Measurements from ENCODE around the gene SURF4. TPM values are rescaled to one million over a fixed set of nuclear protein-coding genes. Genes with fewer than 3 reads are reported as not detected.

SURF4 gene
- polyA plus RNA-seq, 1 experiment, result 401 TPM

GRCh38 chr9:133362359-133363044, 13.4 kb downstream of the SURF4 start:
- Histone ChIP-seq H3K36me3 (ENCODE audit: control insufficient read depth, insufficient read depth, low read length) (peaks cover 43% of the 10 kb centered on the region), H3K4me3 (ENCODE audit: low read depth, low read length) (no peak overlapping the region), H3K27me3 (ENCODE audit: control insufficient read depth, insufficient read depth, low read length) (no peaks in the 10 kb centered on the region)
- ChIA-PET POLR2A (no interaction called here), CTCF (interaction anchor here (0.6 to 1.9 kb wide), 3 partner anchors 33 to 181 kb away, joined by 3 to 5 read pairs (median 4); no protein-coding TSS in a partner anchor)
- TF ChIP-seq CTCF (IDR thresholded peaks at IDR 0.05; ENCODE audit: insufficient read depth, low read depth, low read length), result no peak
- no peak for DNase-seq (ENCODE audit: low read depth)

DNA sequence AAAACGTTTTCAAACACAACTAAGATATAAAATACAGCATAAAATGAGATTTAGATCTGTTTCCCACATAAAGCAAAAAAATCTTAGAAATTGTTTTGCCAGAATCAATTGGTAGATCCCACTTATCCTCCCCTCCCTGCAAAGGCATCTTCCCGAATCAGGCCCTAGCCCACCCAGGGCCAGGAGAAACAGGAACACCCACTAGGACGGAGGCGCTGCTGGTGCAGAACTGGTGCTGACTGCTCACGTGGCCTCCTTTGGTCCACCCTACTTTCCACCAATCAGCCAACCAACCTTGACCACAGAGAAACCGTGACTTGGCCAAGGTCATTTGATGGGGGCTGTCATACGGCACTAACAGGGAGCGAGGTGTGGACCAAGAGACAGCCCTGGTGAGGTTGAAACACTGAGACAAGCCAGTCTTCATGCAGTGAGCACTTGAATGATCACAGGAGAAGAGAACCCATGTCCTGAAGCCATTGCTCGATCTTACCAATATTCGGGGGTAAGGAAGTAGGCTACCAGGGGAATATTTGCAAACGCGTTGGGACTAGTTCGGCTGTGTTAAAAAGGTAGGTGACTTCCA, 14.3 kb downstream of the SURF4 start:
- Histone ChIP-seq H3K4me3 (ENCODE audit: low read depth, low read length) (no peak overlapping the region), H3K36me3 (ENCODE audit: control insufficient read depth, insufficient read depth, low read length) (peaks cover 35% of the 10 kb centered on the region), H3K27me3 (ENCODE audit: control insufficient read depth, insufficient read depth, low read length) (no peaks in the 10 kb centered on the region)
- DNase-seq (ENCODE audit: low read depth), result no peak
- ChIA-PET CTCF (interaction anchor here (0.8 to 1.9 kb wide), 3 partner anchors 10 to 42 kb away, joined by 4 to 5 read pairs (median 4); no protein-coding TSS in a partner anchor), POLR2A (no interaction called here)
- no peak for TF ChIP-seq CTCF (IDR thresholded peaks at IDR 0.05; ENCODE audit: insufficient read depth, low read depth, low read length)

- no peaks in the 10 kb centered on the region for H3K27me3 ChIP-seq (ENCODE audit: control insufficient read depth, insufficient read depth, low read length)
- DNase-seq (ENCODE audit: low read depth), result no peak
- H3K4me3 ChIP-seq (ENCODE audit: low read depth, low read length), result no peak overlapping the region
- CTCF ChIA-PET, result interaction anchor here (1.0 to 2.1 kb wide), 3 partner anchors 8 to 173 kb away, joined by 3 to 5 read pairs (median 4); no protein-coding TSS in a partner anchor
- TF ChIP-seq CTCF (IDR thresholded peaks at IDR 0.05; ENCODE audit: insufficient read depth, low read depth, low read length), result no peak
- POLR2A ChIA-PET, result no interaction called here
- H3K36me3 ChIP-seq (ENCODE audit: control insufficient read depth, insufficient read depth, low read length), result peaks cover 30% of the 10 kb centered on the region
These were observed 15.2 kb downstream of the SURF4 start for GRCh38 chr9:133360400-133361393.

GRCh38 chr9:133359399-133360175, 16.3 kb downstream of the SURF4 start:
- ChIA-PET CTCF (interaction anchor here (1.1 to 2.1 kb wide), 2 partner anchors 9 to 121 kb away, joined by 3 to 5 read pairs; no protein-coding TSS in a partner anchor), POLR2A (no interaction called here)
- no peak for DNase-seq (ENCODE audit: low read depth)
- Histone ChIP-seq H3K4me3 (ENCODE audit: low read depth, low read length) (no peak overlapping the region), H3K36me3 (ENCODE audit: control insufficient read depth, insufficient read depth, low read length) (peaks cover 24% of the 10 kb centered on the region), H3K27me3 (ENCODE audit: control insufficient read depth, insufficient read depth, low read length) (no peaks in the 10 kb centered on the region)
- TF ChIP-seq CTCF (IDR thresholded peaks at IDR 0.05; ENCODE audit: insufficient read depth, low read depth, low read length), result peak; percentile 29; the same call in 1 of the 2 replicates
